ENCODE data around the gene TRPC6. TPM values are rescaled to one million over a fixed set of nuclear protein-coding genes. Genes with fewer than 3 reads are reported as not detected.

TRPC6 gene
- polyA plus RNA-seq, 1 donor from 2014 or later: 0.11 TPM

- no peak for TF ChIP-seq POLR2AphosphoS5 (IDR thresholded peaks at IDR 0.05)
- no peak for TF ChIP-seq SMC3 (conservative IDR thresholded peaks at IDR 0.05; ENCODE audit: poor library complexity)
- TF ChIP-seq RAD21 (conservative IDR thresholded peaks at IDR 0.05): no peak
- Histone ChIP-seq H3K36me3 (ENCODE audit: insufficient read depth, low read length) (no peaks in the 10 kb centered on the region), H3K9ac (ENCODE audit: low read length) (no peak overlapping the region), H3K79me2 (replicated peaks; ENCODE audit: insufficient read depth, low read length) (no peaks in the 10 kb centered on the region), H3F3A (ENCODE audit: insufficient read depth, low read length, poor library complexity, severe bottlenecking) (no peaks in the 10 kb centered on the region), H3K4me2 (ENCODE audit: low read length) (no peak overlapping the region), H2AFZ (ENCODE audit: low read depth, low read length) (no peak overlapping the region), H3K9me2 (ENCODE audit: insufficient read depth, low read length) (no peaks in the 10 kb centered on the region), H3K9me3 (ENCODE audit: low read length) (no peaks in the 10 kb centered on the region), H3K27me3 (ENCODE audit: insufficient read depth, low read depth, low read length) (no peaks in the 10 kb centered on the region), H3K27ac (ENCODE audit: low read length) (no peak overlapping the region), H3K4me3 (ENCODE audit: low read length) (no peak overlapping the region), H4K20me1 (ENCODE audit: insufficient read depth) (no peaks in the 10 kb centered on the region)
Observed at GRCh38 chr11:101600924-101601323, 17.1 kb upstream of the TRPC6 start.

DNA sequence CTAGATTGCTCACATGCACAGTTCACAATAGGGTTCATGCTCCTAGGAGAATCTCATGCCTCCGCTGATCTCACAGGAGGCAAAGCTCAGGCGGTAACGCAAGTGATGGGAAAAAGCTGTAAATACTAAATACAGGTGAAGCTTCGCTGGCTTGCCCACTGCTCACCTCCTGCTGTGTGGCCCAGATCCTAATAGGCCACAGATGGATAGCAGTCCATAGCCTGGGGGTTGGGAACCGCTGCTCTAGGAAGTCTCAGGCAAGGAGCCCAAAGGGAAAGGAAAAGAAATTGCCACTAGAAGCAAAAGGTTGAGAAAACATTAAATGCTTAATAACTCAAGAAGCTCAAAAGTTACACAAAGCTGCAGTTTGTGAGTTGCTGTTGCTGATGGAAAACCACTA lies 3.2 kb upstream of the TRPC6 start:
- no peak overlapping the region for H3K9ac ChIP-seq (ENCODE audit: low read length)
- H3K27ac ChIP-seq (ENCODE audit: low read length): no peak overlapping the region
- TF ChIP-seq RAD21 (conservative IDR thresholded peaks at IDR 0.05) (no peak), SMC3 (conservative IDR thresholded peaks at IDR 0.05; ENCODE audit: poor library complexity) (no peak), EP300 (conservative IDR thresholded peaks at IDR 0.05; ENCODE audit: poor library complexity, severe bottlenecking) (no peak), EZH2 (IDR thresholded peaks at IDR 0.05; ENCODE audit: borderline replicate concordance, insufficient read depth, low read length, poor library complexity, severe bottlenecking) (no peak), POLR2AphosphoS5 (IDR thresholded peaks at IDR 0.05) (no peak), TAF1 (IDR thresholded peaks at IDR 0.05; ENCODE audit: low read depth) (no peak), MXI1 (conservative IDR thresholded peaks at IDR 0.05; ENCODE audit: poor library complexity, severe bottlenecking) (no peak), REST (IDR thresholded peaks at IDR 0.05; ENCODE audit: borderline replicate concordance) (no peak)
- TF ChIP-seq, protein P1, sequence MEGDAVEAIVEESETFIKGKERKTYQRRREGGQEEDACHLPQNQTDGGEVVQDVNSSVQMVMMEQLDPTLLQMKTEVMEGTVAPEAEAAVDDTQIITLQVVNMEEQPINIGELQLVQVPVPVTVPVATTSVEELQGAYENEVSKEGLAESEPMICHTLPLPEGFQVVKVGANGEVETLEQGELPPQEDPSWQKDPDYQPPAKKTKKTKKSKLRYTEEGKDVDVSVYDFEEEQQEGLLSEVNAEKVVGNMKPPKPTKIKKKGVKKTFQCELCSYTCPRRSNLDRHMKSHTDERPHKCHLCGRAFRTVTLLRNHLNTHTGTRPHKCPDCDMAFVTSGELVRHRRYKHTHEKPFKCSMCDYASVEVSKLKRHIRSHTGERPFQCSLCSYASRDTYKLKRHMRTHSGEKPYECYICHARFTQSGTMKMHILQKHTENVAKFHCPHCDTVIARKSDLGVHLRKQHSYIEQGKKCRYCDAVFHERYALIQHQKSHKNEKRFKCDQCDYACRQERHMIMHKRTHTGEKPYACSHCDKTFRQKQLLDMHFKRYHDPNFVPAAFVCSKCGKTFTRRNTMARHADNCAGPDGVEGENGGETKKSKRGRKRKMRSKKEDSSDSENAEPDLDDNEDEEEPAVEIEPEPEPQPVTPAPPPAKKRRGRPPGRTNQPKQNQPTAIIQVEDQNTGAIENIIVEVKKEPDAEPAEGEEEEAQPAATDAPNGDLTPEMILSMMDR (IDR thresholded peaks at IDR 0.05; ENCODE audit: poor library complexity, severe bottlenecking): no peak
- no peaks in the 10 kb centered on the region for H3F3A ChIP-seq (ENCODE audit: insufficient read depth, low read length, poor library complexity, severe bottlenecking)
- no peaks in the 10 kb centered on the region for H3K36me3 ChIP-seq (ENCODE audit: insufficient read depth, low read length)
- H3K27me3 ChIP-seq (ENCODE audit: insufficient read depth, low read depth, low read length): peaks cover 30% of the 10 kb centered on the region
- no peak overlapping the region for H3K4me2 ChIP-seq (ENCODE audit: low read length)
- H3K9me2 ChIP-seq (ENCODE audit: insufficient read depth, low read length): no peaks in the 10 kb centered on the region
- no peak overlapping the region for H2AFZ ChIP-seq (ENCODE audit: low read depth, low read length)
- H3K9me3 ChIP-seq (ENCODE audit: low read length): no peaks in the 10 kb centered on the region
- H3K4me3 ChIP-seq (ENCODE audit: low read length): no peak overlapping the region
- no peaks in the 10 kb centered on the region for H4K20me1 ChIP-seq (ENCODE audit: insufficient read depth)
- no peaks in the 10 kb centered on the region for H3K79me2 ChIP-seq (replicated peaks; ENCODE audit: insufficient read depth, low read length)

DNA sequence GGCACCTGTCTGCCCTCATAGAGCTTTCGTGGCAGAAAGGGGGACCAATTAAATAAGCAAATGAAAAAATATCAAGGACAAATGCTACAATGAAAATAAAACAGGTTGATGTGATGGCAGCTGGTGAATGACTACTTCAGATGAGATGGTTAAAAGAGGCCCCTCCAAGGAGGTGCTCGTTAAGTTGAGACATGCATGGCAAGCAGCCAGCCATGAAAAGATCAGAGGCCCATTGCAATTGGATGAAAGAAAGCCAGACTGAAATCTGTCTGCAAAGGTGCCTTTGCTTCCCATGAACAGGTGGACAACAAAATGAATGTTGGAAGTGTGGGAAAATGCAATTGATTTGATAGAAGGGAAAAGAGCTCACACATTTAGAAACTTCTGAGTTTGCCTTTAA lies 848 bp upstream of the TRPC6 start:
- Histone ChIP-seq H3K9me3 (ENCODE audit: low read length) (no peaks in the 10 kb centered on the region), H3K4me2 (ENCODE audit: low read length) (no peak overlapping the region), H3K4me3 (ENCODE audit: low read length) (no peak overlapping the region), H4K20me1 (ENCODE audit: insufficient read depth) (no peaks in the 10 kb centered on the region), H3F3A (ENCODE audit: insufficient read depth, low read length, poor library complexity, severe bottlenecking) (no peaks in the 10 kb centered on the region), H3K27me3 (ENCODE audit: insufficient read depth, low read depth, low read length) (peaks cover 46% of the 10 kb centered on the region), H3K9me2 (ENCODE audit: insufficient read depth, low read length) (no peaks in the 10 kb centered on the region), H3K36me3 (ENCODE audit: insufficient read depth, low read length) (no peaks in the 10 kb centered on the region), H2AFZ (ENCODE audit: low read depth, low read length) (no peak overlapping the region), H3K27ac (ENCODE audit: low read length) (no peak overlapping the region), H3K9ac (ENCODE audit: low read length) (no peak overlapping the region), H3K79me2 (replicated peaks; ENCODE audit: insufficient read depth, low read length) (no peaks in the 10 kb centered on the region)
- TF ChIP-seq SMC3 (conservative IDR thresholded peaks at IDR 0.05; ENCODE audit: poor library complexity): no peak
- TF ChIP-seq, protein P1 (IDR thresholded peaks at IDR 0.05; ENCODE audit: poor library complexity, severe bottlenecking): no peak
- no peak for TF ChIP-seq EP300 (conservative IDR thresholded peaks at IDR 0.05; ENCODE audit: poor library complexity, severe bottlenecking)
- TF ChIP-seq RAD21 (conservative IDR thresholded peaks at IDR 0.05): no peak
- no peak for TF ChIP-seq MXI1 (conservative IDR thresholded peaks at IDR 0.05; ENCODE audit: poor library complexity, severe bottlenecking)
- no peak for TF ChIP-seq EZH2 (IDR thresholded peaks at IDR 0.05; ENCODE audit: borderline replicate concordance, insufficient read depth, low read length, poor library complexity, severe bottlenecking)
- no peak for TF ChIP-seq TAF1 (IDR thresholded peaks at IDR 0.05; ENCODE audit: low read depth)
- TF ChIP-seq REST (IDR thresholded peaks at IDR 0.05; ENCODE audit: borderline replicate concordance): no peak
- no peak for TF ChIP-seq POLR2AphosphoS5 (IDR thresholded peaks at IDR 0.05)
